Measurements from ENCODE around the gene RPL23. TPM values are rescaled to one million over a fixed set of nuclear protein-coding genes. Genes with fewer than 3 reads are reported as not detected.
A peak's percentile ranks its signal among the peaks of the same experiment; 100 is the strongest.

The RPL23 gene
- total and polyA plus RNA-seq, 2 experiments from 2014 or later, result 877 to 4,267 TPM

GRCh38 chr17:38894276-38894675, 40.8 kb upstream of the RPL23 start (continued):
- TF ChIP-seq ZNF462 (CRISPR knock-in tag; IDR thresholded peaks at IDR 0.05) (no peak), NANOG (IDR thresholded peaks at IDR 0.05; ENCODE audit: borderline replicate concordance) (no peak)

- H3K4me3 Mint-ChIP-seq, result no peak overlapping the region
- H3K4me1 Mint-ChIP-seq, result peaks cover 31% of the 10 kb centered on the region
- Histone ChIP-seq H3K36me3 (ENCODE audit: insufficient read depth) (no peaks in the 10 kb centered on the region), H3K27me3 (ENCODE audit: insufficient read depth) (no peaks in the 10 kb centered on the region), H3K79me2 (replicated peaks; ENCODE audit: insufficient read depth) (peaks cover 15% of the 10 kb centered on the region), H3K4me2 (0 out of 2 replicates have a peak overlapping the region, but pooled peaks have one; percentile 20), H3F3A (replicated peaks; ENCODE audit: low read depth) (0 out of 2 replicates have a peak, but pooled peaks cover 4% of the 10 kb centered on the region), H3K27ac (ENCODE audit: low read depth) (peak overlapping the region; percentile 79), H3K9me2 (ENCODE audit: insufficient read depth) (no peaks in the 10 kb centered on the region), H3K4me3 (no peak overlapping the region), H3K4me1 (ENCODE audit: insufficient read depth) (peaks cover 17% of the 10 kb centered on the region), H4K20me1 (replicated peaks; ENCODE audit: insufficient read depth) (peaks cover 1% of the 10 kb centered on the region; the same call in 1 of the 2 replicates), H2AFZ (no peak overlapping the region)
- no peaks in the 10 kb centered on the region for H3K27me3 Mint-ChIP-seq (ENCODE audit: insufficient read depth, low read depth, poor library complexity)
- ATAC-seq, result no peak
- peaks cover 50% of the 10 kb centered on the region for H3K36me3 Mint-ChIP-seq (ENCODE audit: low read depth)
- H3K27ac Mint-ChIP-seq, result no peak overlapping the region; the same call in 1 of the 2 replicates
- no peak for DNase-seq (ENCODE audit: low spot score)
- H3K9me3 Mint-ChIP-seq, result no peaks in the 10 kb centered on the region
- TF ChIP-seq ZNF462 (CRISPR knock-in tag; IDR thresholded peaks at IDR 0.05) (no peak), POLR2AphosphoS5 (IDR thresholded peaks at IDR 0.05; ENCODE audit: low read depth) (no peak), NANOG (IDR thresholded peaks at IDR 0.05; ENCODE audit: borderline replicate concordance) (no peak), CREB1 (CRISPR knock-in tag; IDR thresholded peaks at IDR 0.05; ENCODE audit: low read depth) (no peak), ZNF114 (CRISPR knock-in tag; IDR thresholded peaks at IDR 0.05) (no peak), JUNB (IDR thresholded peaks at IDR 0.05; ENCODE audit: unreplicated experiment) (no peak)
These were observed 40.1 kb upstream of the RPL23 start for GRCh38 chr17:38893607-38894006.

All from GM23338 (cell line).